OCI-LY3 (cell line): ENCODE data around the gene UBA3.

Source experiments
- H2AFZ ChIP-seq: fragments of 200-600, 300-600 bp; shearing (Covaris generic); 2 replicates; pipeline ENCODE4 v1.6.0; 2014; ENCODE audit warnings: antibody characterized with exemption, low read depth, low read length
- H3K27ac ChIP-seq: fragments of 200-600, 300-600 bp; sonication (generic); 2 replicates; pipeline ENCODE4 v1.5.1; 2014; ENCODE audit warnings: mild to moderate bottlenecking, low read length, moderate library complexity, mixed read lengths
- H3K27me3 ChIP-seq: fragments of 200-600, 300-600 bp; sonication (generic); 2 replicates; pipeline ENCODE4 v1.6.1; 2014; ENCODE audit warnings: low read depth, low read length, mixed read lengths
- H3K36me3 ChIP-seq: fragments of 200-600, 300-600 bp; sonication (generic); replicated peaks from 2 replicates; pipeline ENCODE3; 2014; ENCODE audit warnings: low read depth, low read length, mixed read lengths
- H3K4me1 ChIP-seq: fragments of 300-600, 200-600 bp; sonication (generic); 2 replicates; pipeline ENCODE4 v1.6.1; 2014; ENCODE audit warnings: low read length, mixed read lengths
- H3K4me2 ChIP-seq: fragments of 200-600, 300-600 bp; sonication (generic); 2 replicates; pipeline ENCODE4 v1.6.1; 2014; ENCODE audit warnings: low read length, mixed read lengths
- H3K4me3 ChIP-seq: fragments of 300-600, 200-600 bp; sonication (generic); 2 replicates; pipeline ENCODE4 v1.5.1; 2014; ENCODE audit warnings: antibody characterized with exemption, mild to moderate bottlenecking, low read length, moderate library complexity
- H3K79me2 ChIP-seq: fragments of 300-600, 200-600 bp; shearing (Covaris generic); 2 replicates; pipeline ENCODE4 v1.6.1; 2014; ENCODE audit warnings: mild to moderate bottlenecking, low read length, mixed read lengths
- H3K9ac ChIP-seq: fragments of 300-600, 200-600 bp; shearing (Covaris generic); 2 replicates; pipeline ENCODE4 v1.6.0; 2014; ENCODE audit warnings: mild to moderate bottlenecking, low read length, moderate library complexity
- H3K9me3 ChIP-seq: fragments of 200-600, 300-600 bp; shearing (Covaris generic); 2 replicates; pipeline ENCODE4 v1.6.1; 2014; ENCODE audit warnings: low read length, mixed read lengths; ENCODE audit not compliant: insufficient read depth
- H4K20me1 ChIP-seq: fragments of 200-600, 300-600 bp; sonication (generic); 2 replicates; pipeline ENCODE4 v1.6.1; 2016; ENCODE audit warnings: low read length, mixed read lengths; ENCODE audit not compliant: insufficient read depth
- EZH2phosphoT487 ChIP-seq: fragments of 200-600 bp; shearing (Covaris generic); IDR thresholded peaks from 2 replicates; pipeline ENCODE4 v1.6.1; 2018; ENCODE audit warnings: antibody characterized with exemption, mixed run types, low read depth
- TF ChIP-seq, protein P1 (sequence below): fragments of 200-600, 300-600 bp; sonication (generic); IDR thresholded peaks from 2 replicates; pipeline ENCODE4 v1.5.1; 2014; ENCODE audit warnings: antibody characterized with exemption, low read length, low read depth

Gene UBA3

DNA sequence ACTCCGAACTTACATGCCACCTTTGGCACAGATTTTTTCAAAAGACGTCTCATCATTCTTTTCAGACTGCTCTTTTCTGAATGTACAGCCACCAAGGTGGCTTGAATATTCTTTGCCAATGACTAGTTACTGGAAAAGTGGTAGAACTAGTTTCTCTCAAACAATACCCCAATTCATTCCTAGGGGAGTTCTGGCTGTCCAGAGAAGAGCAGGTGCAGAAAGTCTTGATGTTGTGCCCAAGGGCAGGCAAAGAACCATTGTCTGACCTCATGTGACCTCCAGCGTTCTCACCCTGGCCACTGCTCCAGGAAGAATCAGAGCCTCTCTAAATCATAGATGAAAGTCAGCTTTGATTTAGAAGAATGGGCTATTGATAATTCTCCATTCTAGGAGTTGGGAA, 36.7 kb upstream of the UBA3 start:
- Histone ChIP-seq H2AFZ (no peak overlapping the region), H3K9me3 (no peaks in the 10 kb centered on the region), H3K27me3 (no peaks in the 10 kb centered on the region), H3K4me1 (no peaks in the 10 kb centered on the region), H3K36me3 (no peaks in the 10 kb centered on the region), H3K4me3 (no peak overlapping the region), H3K4me2 (no peak overlapping the region), H3K79me2 (no peaks in the 10 kb centered on the region), H3K9ac (no peak overlapping the region), H3K27ac (no peak overlapping the region), H4K20me1 (no peaks in the 10 kb centered on the region)
- TF ChIP-seq, protein P1, sequence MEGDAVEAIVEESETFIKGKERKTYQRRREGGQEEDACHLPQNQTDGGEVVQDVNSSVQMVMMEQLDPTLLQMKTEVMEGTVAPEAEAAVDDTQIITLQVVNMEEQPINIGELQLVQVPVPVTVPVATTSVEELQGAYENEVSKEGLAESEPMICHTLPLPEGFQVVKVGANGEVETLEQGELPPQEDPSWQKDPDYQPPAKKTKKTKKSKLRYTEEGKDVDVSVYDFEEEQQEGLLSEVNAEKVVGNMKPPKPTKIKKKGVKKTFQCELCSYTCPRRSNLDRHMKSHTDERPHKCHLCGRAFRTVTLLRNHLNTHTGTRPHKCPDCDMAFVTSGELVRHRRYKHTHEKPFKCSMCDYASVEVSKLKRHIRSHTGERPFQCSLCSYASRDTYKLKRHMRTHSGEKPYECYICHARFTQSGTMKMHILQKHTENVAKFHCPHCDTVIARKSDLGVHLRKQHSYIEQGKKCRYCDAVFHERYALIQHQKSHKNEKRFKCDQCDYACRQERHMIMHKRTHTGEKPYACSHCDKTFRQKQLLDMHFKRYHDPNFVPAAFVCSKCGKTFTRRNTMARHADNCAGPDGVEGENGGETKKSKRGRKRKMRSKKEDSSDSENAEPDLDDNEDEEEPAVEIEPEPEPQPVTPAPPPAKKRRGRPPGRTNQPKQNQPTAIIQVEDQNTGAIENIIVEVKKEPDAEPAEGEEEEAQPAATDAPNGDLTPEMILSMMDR, result no peak
- TF ChIP-seq EZH2phosphoT487, result no peak

DNA sequence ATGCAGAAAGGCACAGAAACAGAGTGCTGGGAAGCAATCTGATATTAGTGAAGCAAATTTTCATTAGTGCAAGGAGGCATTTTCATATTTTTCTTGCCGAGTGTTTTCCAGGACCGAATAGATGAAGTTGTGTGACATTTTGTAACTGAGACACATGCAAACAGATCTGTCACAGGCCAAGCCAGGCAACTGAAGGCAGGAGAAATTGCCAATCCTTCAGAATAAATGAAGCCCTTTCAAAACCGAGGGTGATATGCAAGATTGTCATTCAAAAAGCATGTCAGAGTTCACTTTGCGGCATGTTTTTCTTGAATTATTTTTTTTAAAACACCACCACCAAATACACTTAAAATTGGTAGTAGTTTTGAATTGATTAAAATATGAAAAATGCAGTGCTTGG, 36.0 kb upstream of the UBA3 start:
- no peak for TF ChIP-seq EZH2phosphoT487
- TF ChIP-seq, protein P1, result no peak
- H3K36me3 ChIP-seq, result no peaks in the 10 kb centered on the region
- H4K20me1 ChIP-seq, result no peaks in the 10 kb centered on the region

DNA sequence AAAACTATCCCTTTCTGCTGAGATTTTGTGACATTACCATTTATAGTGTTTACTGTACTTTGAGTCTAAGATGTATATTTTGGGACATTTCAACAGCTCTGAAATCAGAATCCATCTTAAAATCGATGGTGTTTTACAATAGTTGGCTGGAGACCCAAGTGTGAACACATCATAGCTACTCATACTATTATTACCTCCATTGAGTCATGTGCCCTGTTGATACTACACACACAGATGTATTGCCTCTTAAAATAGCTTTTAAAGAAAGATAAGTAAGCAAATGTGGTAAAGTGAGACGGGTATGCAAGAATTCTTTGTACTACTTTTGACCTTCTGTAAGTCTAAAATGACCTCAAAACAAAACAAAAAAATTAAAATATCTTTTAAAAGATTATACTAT, 35.6 kb upstream of the UBA3 start:
- H3K27me3 ChIP-seq, result no peaks in the 10 kb centered on the region
- no peak overlapping the region for H3K27ac ChIP-seq
- H3K4me3 ChIP-seq, result no peak overlapping the region
- no peak for TF ChIP-seq EZH2phosphoT487
- TF ChIP-seq, protein P1, result no peak
- no peaks in the 10 kb centered on the region for H4K20me1 ChIP-seq
- no peak overlapping the region for H2AFZ ChIP-seq
- no peaks in the 10 kb centered on the region for H3K9me3 ChIP-seq
- H3K4me1 ChIP-seq, result no peaks in the 10 kb centered on the region
- no peaks in the 10 kb centered on the region for H3K36me3 ChIP-seq
- no peak overlapping the region for H3K9ac ChIP-seq
- no peak overlapping the region for H3K4me2 ChIP-seq
- H3K79me2 ChIP-seq, result no peaks in the 10 kb centered on the region

More for the DNA sequence above, 36.0 kb upstream of the UBA3 start:
- Histone ChIP-seq H3K27me3 (no peaks in the 10 kb centered on the region), H2AFZ (no peak overlapping the region), H3K4me1 (no peaks in the 10 kb centered on the region), H3K4me3 (no peak overlapping the region), H3K9me3 (no peaks in the 10 kb centered on the region), H3K4me2 (no peak overlapping the region), H3K27ac (no peak overlapping the region), H3K79me2 (no peaks in the 10 kb centered on the region), H3K9ac (no peak overlapping the region)

DNA sequence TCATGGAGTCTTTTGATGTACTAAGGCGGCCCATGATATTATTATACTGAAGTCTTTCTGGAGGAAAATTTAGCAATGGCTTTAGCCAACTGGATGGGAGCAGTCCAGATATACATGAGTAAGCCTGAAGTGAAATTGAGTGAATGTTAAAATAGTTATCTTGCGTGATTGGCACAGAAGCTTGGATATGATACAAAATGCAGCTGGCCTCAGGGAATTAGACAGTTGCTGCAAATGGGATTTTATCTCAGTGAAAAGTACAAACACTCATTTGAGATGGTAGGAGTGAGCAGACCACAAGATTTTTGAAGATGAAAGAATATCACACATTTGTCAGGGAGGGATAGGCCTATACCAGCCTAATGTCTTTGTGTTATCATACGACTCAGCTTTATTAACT, 33.4 kb upstream of the UBA3 start:
- Histone ChIP-seq H2AFZ (no peak overlapping the region), H3K9ac (no peak overlapping the region)

More for the DNA sequence above, 33.4 kb upstream of the UBA3 start:
- no peaks in the 10 kb centered on the region for H3K36me3 ChIP-seq
- no peaks in the 10 kb centered on the region for H4K20me1 ChIP-seq
- H3K4me1 ChIP-seq, result no peaks in the 10 kb centered on the region
- no peak overlapping the region for H3K4me2 ChIP-seq
- H3K79me2 ChIP-seq, result no peaks in the 10 kb centered on the region
- H3K27me3 ChIP-seq, result no peaks in the 10 kb centered on the region
- H3K9me3 ChIP-seq, result no peaks in the 10 kb centered on the region
- H3K27ac ChIP-seq, result no peak overlapping the region
- H3K4me3 ChIP-seq, result no peak overlapping the region
- TF ChIP-seq, protein P1, result no peak
- TF ChIP-seq EZH2phosphoT487, result no peak
